ENCODE measurements around the gene MBD3L1. TPM values are rescaled to one million over a fixed set of nuclear protein-coding genes. Genes with fewer than 3 reads are reported as not detected.
A peak's percentile ranks its signal among the peaks of the same experiment; 100 is the strongest.

Gene MBD3L1
- polyA plus RNA-seq, 3 donors: not detected

- Histone ChIP-seq H3K9me3 (replicated peaks in 1 of 2; ENCODE audit: control insufficient read depth in 1 of 2, insufficient read depth in 1 of 2, low read length in 2 of 2) (peaks cover 48 to 68% of the 10 kb centered on the region in 2 donors), H3K4me2 (replicated peaks; ENCODE audit: extremely low read depth, low read length, poor library complexity, severe bottlenecking) (no peak overlapping the region)
- H3K27ac Mint-ChIP-seq: no peak overlapping the region
Observed at GRCh38 chr19:8820234-8820633, 11.9 kb upstream of the MBD3L1 start.

GRCh38 chr19:8821748-8822241 is 10.4 kb upstream of the MBD3L1 start:
- DNase-seq: no peak
- intact Hi-C loops (cut with micrococcal nuclease): no loop called here
- Mint-ChIP-seq H3K27ac (peak overlapping the region in 1 of 7 donors; percentile 4), H3K36me3 (peaks cover 80 to 90% of the 10 kb centered on the region in 2 donors), H3K9me3 (peaks cover 38 to 58% (median 48%) of the 10 kb centered on the region in 7 donors), H3K4me1 (no peaks in the 10 kb centered on the region), H3K4me3 (no peak overlapping the region), H3K27me3 (ENCODE audit: low read depth in 3 of 3) (peaks cover 0 to 3% (median 0%) of the 10 kb centered on the region in 3 donors)
- peaks cover 37 to 52% of the 10 kb centered on the region in 2 donors for H3K9me3 ChIP-seq (replicated peaks in 1 of 2; ENCODE audit: control insufficient read depth in 1 of 2, insufficient read depth in 1 of 2, low read length in 2 of 2)
- H3K4me1 ChIP-seq (ENCODE audit: control insufficient read depth in 1 of 2, insufficient read depth in 2 of 2, low read length in 2 of 2): no peaks in the 10 kb centered on the region
- no peak overlapping the region for H2AFZ ChIP-seq (ENCODE audit: insufficient read depth, low read depth, low read length, poor library complexity, severe bottlenecking)
- H3K36me3 ChIP-seq (replicated peaks in 1 of 2; ENCODE audit: control insufficient read depth in 1 of 2, insufficient read depth in 2 of 2, low read length in 2 of 2): peaks cover 63 to 83% of the 10 kb centered on the region in 2 donors
- H3K27me3 ChIP-seq (ENCODE audit: control insufficient read depth in 2 of 2, insufficient read depth in 2 of 2, low read length in 2 of 2): no peaks in the 10 kb centered on the region
- no peak overlapping the region for H3K4me2 ChIP-seq (replicated peaks; ENCODE audit: extremely low read depth, low read length, poor library complexity, severe bottlenecking)
- no peak overlapping the region for H3K9ac ChIP-seq (ENCODE audit: insufficient read depth, low read length, poor library complexity, severe bottlenecking)
- H3K27ac ChIP-seq (ENCODE audit: low read depth in 1 of 2, low read length in 2 of 2): no peak overlapping the region
- TF ChIP-seq CTCF (IDR thresholded peaks at IDR 0.05): no peak
- 100% methylated on average over 3 of the region's 5 CpGs for WGBS (ENCODE audit: insufficient coverage)
- no peaks in the 10 kb centered on the region for H4K20me1 ChIP-seq (ENCODE audit: insufficient read depth, low read length)
- H3K4me3 ChIP-seq (replicated peaks in 1 of 3; ENCODE audit: low read depth in 2 of 3, low read length in 3 of 3): no peak overlapping the region
- H3K79me2 ChIP-seq (ENCODE audit: insufficient read depth, low read length): no peaks in the 10 kb centered on the region

More at GRCh38 chr19:8820234-8820633, 11.9 kb upstream of the MBD3L1 start:
- Histone ChIP-seq H3K9ac (ENCODE audit: insufficient read depth, low read length, poor library complexity, severe bottlenecking) (no peak overlapping the region), H3K79me2 (ENCODE audit: insufficient read depth, low read length) (no peaks in the 10 kb centered on the region), H3K27me3 (ENCODE audit: control insufficient read depth in 2 of 2, insufficient read depth in 2 of 2, low read length in 2 of 2) (no peaks in the 10 kb centered on the region), H3K4me3 (replicated peaks in 1 of 3; ENCODE audit: low read depth in 2 of 3, low read length in 3 of 3) (no peak overlapping the region), H4K20me1 (ENCODE audit: insufficient read depth, low read length) (no peaks in the 10 kb centered on the region), H3K36me3 (replicated peaks in 1 of 2; ENCODE audit: control insufficient read depth in 1 of 2, insufficient read depth in 2 of 2, low read length in 2 of 2) (peaks cover 67 to 99% of the 10 kb centered on the region in 2 donors), H3K4me1 (ENCODE audit: control insufficient read depth in 1 of 2, insufficient read depth in 2 of 2, low read length in 2 of 2) (no peaks in the 10 kb centered on the region), H2AFZ (ENCODE audit: insufficient read depth, low read depth, low read length, poor library complexity, severe bottlenecking) (no peak overlapping the region), H3K27ac (ENCODE audit: low read depth in 1 of 2, low read length in 2 of 2) (no peak overlapping the region)
- H3K9me3 Mint-ChIP-seq: peaks cover 49 to 70% (median 61%) of the 10 kb centered on the region in 7 donors
- H3K4me3 Mint-ChIP-seq: no peak overlapping the region
- WGBS (ENCODE audit: insufficient coverage): 90% methylated on average over 2 of the region's 3 CpGs
- no peaks in the 10 kb centered on the region for H3K4me1 Mint-ChIP-seq
- intact Hi-C loops (cut with micrococcal nuclease): no loop called here
- DNase-seq: no peak
- no peak for TF ChIP-seq CTCF (IDR thresholded peaks at IDR 0.05)
- peaks cover 0 to 3% (median 0%) of the 10 kb centered on the region in 3 donors for H3K27me3 Mint-ChIP-seq (ENCODE audit: low read depth in 3 of 3)
- peaks cover 90 to 96% of the 10 kb centered on the region in 2 donors for H3K36me3 Mint-ChIP-seq

All from CD14-positive monocyte (primary cell).